Measurements from ENCODE around the gene WNT3A. TPM values are rescaled to one million over a fixed set of nuclear protein-coding genes. Genes with fewer than 3 reads are reported as not detected.

WNT3A gene
- total RNA-seq, 3 donors from 2014 or later = not detected

DNA sequence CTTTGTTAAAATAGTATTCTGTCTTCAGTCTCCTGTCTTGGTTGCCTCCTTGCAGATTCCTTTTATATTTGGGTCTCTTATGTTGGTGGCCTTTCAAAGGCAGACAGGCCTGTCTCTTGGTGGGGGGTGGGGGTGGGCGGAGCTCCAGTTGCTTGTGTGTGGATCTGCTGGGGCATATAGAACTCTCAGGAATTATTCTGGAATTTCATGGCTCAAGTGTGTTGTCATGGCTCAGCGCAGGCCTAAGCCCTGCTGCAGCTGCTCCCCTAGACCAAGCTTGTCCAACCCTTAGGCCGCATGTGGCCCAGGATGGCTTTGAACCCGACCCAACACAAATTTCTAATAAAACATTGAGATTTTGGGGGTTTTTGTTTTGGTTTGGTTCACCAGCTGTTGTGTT, 88.4 kb downstream of the WNT3A start:
- TF ChIP-seq, protein P1, sequence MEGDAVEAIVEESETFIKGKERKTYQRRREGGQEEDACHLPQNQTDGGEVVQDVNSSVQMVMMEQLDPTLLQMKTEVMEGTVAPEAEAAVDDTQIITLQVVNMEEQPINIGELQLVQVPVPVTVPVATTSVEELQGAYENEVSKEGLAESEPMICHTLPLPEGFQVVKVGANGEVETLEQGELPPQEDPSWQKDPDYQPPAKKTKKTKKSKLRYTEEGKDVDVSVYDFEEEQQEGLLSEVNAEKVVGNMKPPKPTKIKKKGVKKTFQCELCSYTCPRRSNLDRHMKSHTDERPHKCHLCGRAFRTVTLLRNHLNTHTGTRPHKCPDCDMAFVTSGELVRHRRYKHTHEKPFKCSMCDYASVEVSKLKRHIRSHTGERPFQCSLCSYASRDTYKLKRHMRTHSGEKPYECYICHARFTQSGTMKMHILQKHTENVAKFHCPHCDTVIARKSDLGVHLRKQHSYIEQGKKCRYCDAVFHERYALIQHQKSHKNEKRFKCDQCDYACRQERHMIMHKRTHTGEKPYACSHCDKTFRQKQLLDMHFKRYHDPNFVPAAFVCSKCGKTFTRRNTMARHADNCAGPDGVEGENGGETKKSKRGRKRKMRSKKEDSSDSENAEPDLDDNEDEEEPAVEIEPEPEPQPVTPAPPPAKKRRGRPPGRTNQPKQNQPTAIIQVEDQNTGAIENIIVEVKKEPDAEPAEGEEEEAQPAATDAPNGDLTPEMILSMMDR (IDR thresholded peaks at IDR 0.05) = no peak
- no peak for ATAC-seq
- H3K4me3 ChIP-seq = no peak overlapping the region
- H3K4me1 ChIP-seq (ENCODE audit: low read depth) = peaks cover 25% of the 10 kb centered on the region
- H3K36me3 ChIP-seq (ENCODE audit: low read depth) = peaks cover 4% of the 10 kb centered on the region
- intact Hi-C loops (cut with DNase I, micrococcal nuclease) = no loop called here
- DNase-seq = no peak
- peaks cover 8% of the 10 kb centered on the region for H3K9me3 ChIP-seq

DNA sequence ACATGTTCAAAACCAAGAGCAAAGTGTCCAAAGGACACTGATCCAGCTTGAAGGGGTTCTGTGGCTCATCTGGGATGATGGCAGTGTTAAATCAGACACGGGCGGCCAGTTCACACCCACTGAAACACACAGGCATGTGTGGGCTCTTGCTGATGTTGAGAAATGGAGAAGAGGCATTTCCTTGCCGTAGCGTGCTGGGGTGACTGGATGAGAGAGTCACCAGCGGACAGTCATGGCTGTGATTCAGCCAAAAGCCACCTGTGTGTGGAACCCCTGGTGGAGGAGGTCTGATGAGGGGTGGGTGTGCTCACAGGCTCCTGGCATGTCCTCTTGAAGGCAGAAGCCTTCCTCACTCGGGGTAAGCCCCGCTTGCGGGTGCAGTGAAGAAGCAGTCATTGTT, 89.1 kb downstream of the WNT3A start:
- Histone ChIP-seq H3K9me3 (peaks cover 8% of the 10 kb centered on the region), H3K4me3 (no peak overlapping the region), H3K36me3 (ENCODE audit: low read depth) (peaks cover 4% of the 10 kb centered on the region), H3K4me1 (ENCODE audit: low read depth) (peaks cover 22% of the 10 kb centered on the region)
- DNase-seq (no peak), ATAC-seq (no peak)
- TF ChIP-seq, protein P1 (IDR thresholded peaks at IDR 0.05) = no peak
- intact Hi-C loops (cut with DNase I, micrococcal nuclease) = no loop called here

DNA sequence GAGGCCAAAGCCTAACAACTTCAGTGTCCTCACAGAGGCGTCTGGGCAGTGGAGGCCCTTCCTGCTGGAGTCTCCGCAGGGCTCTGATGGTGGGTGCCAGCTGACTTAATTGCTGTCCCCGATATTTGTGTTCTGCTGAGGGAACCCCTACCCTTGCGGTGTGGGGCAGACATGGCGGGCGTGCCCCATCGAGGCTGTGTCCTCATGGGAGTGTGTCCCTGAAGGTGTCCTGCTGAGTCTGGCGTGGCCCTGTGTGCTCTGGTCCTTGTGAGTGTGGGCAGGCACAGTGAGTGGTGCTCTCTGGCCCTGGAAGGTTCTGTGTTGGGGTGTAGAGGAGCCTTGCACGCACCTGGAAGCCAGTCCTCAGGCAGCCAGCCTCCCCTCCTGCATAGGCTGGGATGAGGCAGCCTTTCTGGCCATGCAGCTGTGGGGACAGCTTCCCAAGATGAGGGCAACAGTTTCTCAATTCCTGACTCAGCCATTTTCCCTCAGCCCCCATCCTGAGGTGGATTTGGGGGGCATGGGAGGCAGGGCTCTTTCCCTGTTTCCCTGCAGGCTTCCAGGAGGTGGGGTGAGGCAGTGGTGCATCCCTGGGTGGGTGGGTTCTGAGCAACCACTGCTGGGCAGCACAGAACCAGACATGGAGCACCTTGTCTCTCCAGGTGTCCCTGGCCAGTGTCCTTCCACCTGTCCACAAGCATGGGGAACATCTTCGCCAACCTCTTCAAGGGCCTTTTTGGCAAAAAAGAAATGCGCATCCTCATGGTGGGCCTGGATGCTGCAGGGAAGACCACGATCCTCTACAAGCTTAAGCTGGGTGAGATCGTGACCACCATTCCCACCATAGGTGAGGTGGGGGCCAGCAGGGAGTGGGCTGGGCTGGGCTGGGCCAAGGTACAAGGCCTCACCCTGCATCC, 89.9 kb downstream of the WNT3A start:
- H3K36me3 ChIP-seq (ENCODE audit: low read depth) = peaks cover 4% of the 10 kb centered on the region
- peaks cover 24% of the 10 kb centered on the region for H3K4me1 ChIP-seq (ENCODE audit: low read depth)
- intact Hi-C loops (cut with DNase I, micrococcal nuclease) = no loop called here
- peaks cover 8% of the 10 kb centered on the region for H3K9me3 ChIP-seq
- H3K4me3 ChIP-seq = no peak overlapping the region
- TF ChIP-seq, protein P1 (IDR thresholded peaks at IDR 0.05) = no peak
- ATAC-seq = no peak
- DNase-seq = no peak

DNA sequence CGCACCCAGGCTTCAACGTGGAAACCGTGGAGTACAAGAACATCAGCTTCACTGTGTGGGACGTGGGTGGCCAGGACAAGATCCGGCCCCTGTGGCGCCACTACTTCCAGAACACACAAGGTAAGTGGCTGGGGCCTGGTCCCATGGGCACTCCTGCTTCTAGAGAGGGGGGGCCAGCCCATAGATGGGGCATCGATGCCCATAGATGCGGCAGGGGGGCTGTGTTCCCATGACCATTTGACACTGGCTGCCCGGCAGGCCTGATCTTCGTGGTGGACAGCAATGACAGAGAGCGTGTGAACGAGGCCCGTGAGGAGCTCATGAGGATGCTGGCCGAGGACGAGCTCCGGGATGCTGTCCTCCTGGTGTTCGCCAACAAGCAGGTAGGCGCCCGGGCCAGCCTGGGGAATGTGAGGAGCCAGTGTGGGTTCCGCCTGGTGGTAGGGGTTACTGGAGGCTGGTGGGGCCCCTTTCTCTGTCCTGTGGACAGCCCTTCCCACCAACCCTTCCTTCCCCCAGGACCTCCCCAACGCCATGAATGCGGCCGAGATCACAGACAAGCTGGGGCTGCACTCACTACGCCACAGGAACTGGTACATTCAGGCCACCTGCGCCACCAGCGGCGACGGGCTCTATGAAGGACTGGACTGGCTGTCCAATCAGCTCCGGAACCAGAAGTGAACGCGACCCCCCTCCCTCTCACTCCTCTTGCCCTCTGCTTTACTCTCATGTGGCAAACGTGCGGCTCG, 90.7 kb downstream of the WNT3A start:
- Histone ChIP-seq H3K36me3 (ENCODE audit: low read depth) (peaks cover 4% of the 10 kb centered on the region), H3K9me3 (peaks cover 8% of the 10 kb centered on the region), H3K4me1 (ENCODE audit: low read depth) (peaks cover 25% of the 10 kb centered on the region), H3K4me3 (no peak overlapping the region)
- DNase-seq = peak in 1 of 3 donors; percentile 27
- intact Hi-C loops (cut with DNase I, micrococcal nuclease) = no loop called here
- TF ChIP-seq, protein P1 (IDR thresholded peaks at IDR 0.05) = no peak
- ATAC-seq = no peak

DNA sequence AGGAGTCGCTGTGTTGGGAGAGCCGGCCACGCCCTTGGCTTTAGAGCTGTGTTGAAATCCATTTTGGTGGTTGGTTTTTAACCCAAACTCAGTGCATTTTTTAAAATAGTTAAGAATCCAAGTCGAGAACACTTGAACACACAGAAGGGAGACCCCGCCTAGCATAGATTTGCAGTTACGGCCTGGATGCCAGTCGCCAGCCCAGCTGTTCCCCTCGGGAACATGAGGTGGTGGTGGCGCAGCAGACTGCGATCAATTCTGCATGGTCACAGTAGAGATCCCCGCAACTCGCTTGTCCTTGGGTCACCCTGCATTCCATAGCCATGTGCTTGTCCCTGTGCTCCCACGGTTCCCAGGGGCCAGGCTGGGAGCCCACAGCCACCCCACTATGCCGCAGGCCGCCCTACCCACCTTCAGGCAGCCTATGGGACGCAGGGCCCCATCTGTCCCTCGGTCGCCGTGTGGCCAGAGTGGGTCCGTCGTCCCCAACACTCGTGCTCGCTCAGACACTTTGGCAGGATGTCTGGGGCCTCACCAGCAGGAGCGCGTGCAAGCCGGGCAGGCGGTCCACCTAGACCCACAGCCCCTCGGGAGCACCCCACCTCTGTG, 91.6 kb downstream of the WNT3A start:
- ATAC-seq (no peak), DNase-seq (no peak)
- intact Hi-C loops (cut with DNase I, micrococcal nuclease) = no loop called here
- Histone ChIP-seq H3K4me1 (ENCODE audit: low read depth) (peaks cover 25% of the 10 kb centered on the region), H3K36me3 (ENCODE audit: low read depth) (peaks cover 4% of the 10 kb centered on the region), H3K4me3 (no peak overlapping the region), H3K9me3 (peaks cover 8% of the 10 kb centered on the region)
- TF ChIP-seq, protein P1 (IDR thresholded peaks at IDR 0.05) = no peak
